ENCODE data around the gene TSHR.

The TSHR gene

DNA sequence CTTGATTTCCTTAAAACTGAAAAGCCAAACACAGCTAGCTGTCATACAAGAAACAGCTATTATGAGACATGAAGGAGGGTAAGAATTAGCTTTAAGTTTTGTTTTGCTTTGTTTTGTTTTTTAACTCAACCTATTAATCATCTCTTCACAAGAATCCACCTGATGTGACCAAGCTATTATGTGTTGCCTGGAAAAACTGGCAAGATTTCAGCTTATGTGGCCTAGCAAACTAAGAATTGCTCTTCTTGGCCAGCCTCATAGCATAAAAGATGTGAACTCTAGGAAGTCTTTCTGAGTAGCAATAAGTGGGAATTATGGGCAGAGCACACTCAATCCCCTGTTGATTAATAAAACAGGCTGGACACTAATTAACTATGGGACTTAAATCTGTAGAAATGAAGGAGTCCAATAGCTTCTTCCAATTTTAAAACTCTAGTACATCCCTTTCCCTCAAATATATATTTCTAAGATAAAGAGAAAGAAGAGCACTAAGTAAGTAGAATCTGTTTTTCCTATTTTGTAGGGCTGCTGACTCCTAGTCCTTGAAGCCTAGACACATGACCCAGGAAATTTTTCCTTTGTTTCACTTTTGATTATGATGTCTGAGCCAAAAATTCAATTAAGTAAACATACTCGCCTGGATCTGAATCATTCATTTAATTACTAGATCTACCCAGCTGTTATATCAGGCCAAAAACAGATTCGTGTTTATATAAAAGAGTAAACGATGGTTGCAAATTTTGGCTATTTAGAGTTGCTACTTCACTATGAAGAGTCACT, 189.6 kb downstream of the TSHR start:
- no peak overlapping the region for H2BK12ac ChIP-seq (ENCODE audit: low read length in 2 of 2)
- no peak overlapping the region for H3K4ac ChIP-seq (ENCODE audit: low read depth in 1 of 2, low read length in 2 of 2)
- no peak overlapping the region for H2BK5ac ChIP-seq (ENCODE audit: low read depth, low read length, poor library complexity, severe bottlenecking)
- H3K4me1 ChIP-seq (ENCODE audit: control insufficient read depth, insufficient read depth, low read depth, low read length) = no peaks in the 10 kb centered on the region
- no peak overlapping the region for H3K4me2 ChIP-seq (ENCODE audit: low read length, poor library complexity, severe bottlenecking)
- no peak overlapping the region for H2AK5ac ChIP-seq (ENCODE audit: low read length, severe bottlenecking)
- no peaks in the 10 kb centered on the region for H3K79me1 ChIP-seq (replicated peaks; ENCODE audit: low read length, poor library complexity, severe bottlenecking)
- H3K27ac ChIP-seq (ENCODE audit: low read length, poor library complexity, severe bottlenecking) = no peak overlapping the region
- H2AFZ ChIP-seq (ENCODE audit: low read depth, low read length) = no peak overlapping the region
- no peak overlapping the region for H2BK120ac ChIP-seq (ENCODE audit: low read depth, low read length)
- H3K9ac ChIP-seq (ENCODE audit: low read length) = no peak overlapping the region
- no peak overlapping the region for H4K91ac ChIP-seq (ENCODE audit: low read length)
- no peak overlapping the region for H2BK15ac ChIP-seq (ENCODE audit: low read depth, poor library complexity, severe bottlenecking)
- H3K4me3 ChIP-seq (ENCODE audit: insufficient read depth in 1 of 2, low read depth in 1 of 2, low read length in 2 of 2) = no peak overlapping the region
- no peak overlapping the region for H3K14ac ChIP-seq (ENCODE audit: low read length in 2 of 2)
- H3K18ac ChIP-seq (ENCODE audit: low read depth in 1 of 2, low read length in 2 of 2) = no peak overlapping the region
- H3K36me3 ChIP-seq (ENCODE audit: control insufficient read depth in 1 of 2, insufficient read depth in 2 of 2, low read depth in 1 of 2, low read length in 2 of 2) = no peaks in the 10 kb centered on the region
- no peaks in the 10 kb centered on the region for H3K9me3 ChIP-seq (ENCODE audit: control insufficient read depth, low read length)
- H4K8ac ChIP-seq (ENCODE audit: low read length) = no peak overlapping the region
- 94% methylated on average over 3 of the region's 3 CpGs for WGBS
- no peak for DNase-seq
- H3K27me3 ChIP-seq (ENCODE audit: control insufficient read depth in 1 of 2, insufficient read depth in 1 of 2, low read length in 2 of 2) = no peaks in the 10 kb centered on the region
- no peak overlapping the region for H3K23ac ChIP-seq (ENCODE audit: low read length in 2 of 2)

- Histone ChIP-seq H2BK15ac (ENCODE audit: low read depth, poor library complexity, severe bottlenecking) (no peak overlapping the region), H3K4me3 (ENCODE audit: insufficient read depth in 1 of 2, low read depth in 1 of 2, low read length in 2 of 2) (no peak overlapping the region)
- WGBS = 64% methylated on average over 2 of the region's 2 CpGs
Observed at GRCh38 chr14:81147140-81147897, 191.9 kb downstream of the TSHR start.

GRCh38 chr14:81148635-81149034, 193.2 kb downstream of the TSHR start:
- Histone ChIP-seq H3K4me2 (ENCODE audit: low read length, poor library complexity, severe bottlenecking) (no peak overlapping the region), H2BK12ac (ENCODE audit: low read length in 2 of 2) (no peak overlapping the region), H3K9me3 (ENCODE audit: control insufficient read depth, low read length) (no peaks in the 10 kb centered on the region), H3K4me3 (ENCODE audit: insufficient read depth in 1 of 2, low read depth in 1 of 2, low read length in 2 of 2) (no peak overlapping the region), H3K4me1 (ENCODE audit: control insufficient read depth, insufficient read depth, low read depth, low read length) (no peaks in the 10 kb centered on the region), H3K18ac (ENCODE audit: low read depth in 1 of 2, low read length in 2 of 2) (no peak overlapping the region), H2BK15ac (ENCODE audit: low read depth, poor library complexity, severe bottlenecking) (no peak overlapping the region), H2AK5ac (ENCODE audit: low read length, severe bottlenecking) (no peak overlapping the region), H3K79me1 (replicated peaks; ENCODE audit: low read length, poor library complexity, severe bottlenecking) (no peaks in the 10 kb centered on the region), H3K27me3 (ENCODE audit: control insufficient read depth in 1 of 2, insufficient read depth in 1 of 2, low read length in 2 of 2) (no peaks in the 10 kb centered on the region), H2BK5ac (ENCODE audit: low read depth, low read length, poor library complexity, severe bottlenecking) (no peak overlapping the region), H3K14ac (ENCODE audit: low read length in 2 of 2) (no peak overlapping the region), H3K36me3 (ENCODE audit: control insufficient read depth in 1 of 2, insufficient read depth in 2 of 2, low read depth in 1 of 2, low read length in 2 of 2) (no peaks in the 10 kb centered on the region), H4K91ac (ENCODE audit: low read length) (no peak overlapping the region), H3K23ac (ENCODE audit: low read length in 2 of 2) (no peak overlapping the region), H2AFZ (ENCODE audit: low read depth, low read length) (no peak overlapping the region), H2BK120ac (ENCODE audit: low read depth, low read length) (no peak overlapping the region), H3K27ac (ENCODE audit: low read length, poor library complexity, severe bottlenecking) (no peak overlapping the region), H3K9ac (ENCODE audit: low read length) (no peak overlapping the region), H3K4ac (ENCODE audit: low read depth in 1 of 2, low read length in 2 of 2) (no peak overlapping the region), H4K8ac (ENCODE audit: low read length) (no peak overlapping the region)
- no peak for DNase-seq
- WGBS = 75% methylated on average over 1 of the region's 4 CpGs

More at GRCh38 chr14:81147140-81147897, 191.9 kb downstream of the TSHR start:
- Histone ChIP-seq H3K4me2 (ENCODE audit: low read length, poor library complexity, severe bottlenecking) (no peak overlapping the region), H3K9me3 (ENCODE audit: control insufficient read depth, low read length) (no peaks in the 10 kb centered on the region), H3K23ac (ENCODE audit: low read length in 2 of 2) (no peak overlapping the region), H4K91ac (ENCODE audit: low read length) (no peak overlapping the region), H2BK12ac (ENCODE audit: low read length in 2 of 2) (no peak overlapping the region), H4K8ac (ENCODE audit: low read length) (no peak overlapping the region), H3K9ac (ENCODE audit: low read length) (no peak overlapping the region), H3K4ac (ENCODE audit: low read depth in 1 of 2, low read length in 2 of 2) (no peak overlapping the region), H3K27me3 (ENCODE audit: control insufficient read depth in 1 of 2, insufficient read depth in 1 of 2, low read length in 2 of 2) (no peaks in the 10 kb centered on the region), H3K36me3 (ENCODE audit: control insufficient read depth in 1 of 2, insufficient read depth in 2 of 2, low read depth in 1 of 2, low read length in 2 of 2) (no peaks in the 10 kb centered on the region), H2AK5ac (ENCODE audit: low read length, severe bottlenecking) (no peak overlapping the region), H2BK5ac (ENCODE audit: low read depth, low read length, poor library complexity, severe bottlenecking) (no peak overlapping the region), H3K79me1 (replicated peaks; ENCODE audit: low read length, poor library complexity, severe bottlenecking) (no peaks in the 10 kb centered on the region), H3K4me1 (ENCODE audit: control insufficient read depth, insufficient read depth, low read depth, low read length) (no peaks in the 10 kb centered on the region), H2AFZ (ENCODE audit: low read depth, low read length) (no peak overlapping the region), H2BK120ac (ENCODE audit: low read depth, low read length) (no peak overlapping the region), H3K27ac (ENCODE audit: low read length, poor library complexity, severe bottlenecking) (no peak overlapping the region), H3K18ac (ENCODE audit: low read depth in 1 of 2, low read length in 2 of 2) (no peak overlapping the region), H3K14ac (ENCODE audit: low read length in 2 of 2) (no peak overlapping the region)
- DNase-seq = no peak

GRCh38 chr14:81153187-81153586, 197.8 kb downstream of the TSHR start:
- no peak overlapping the region for H2BK15ac ChIP-seq (ENCODE audit: low read depth, poor library complexity, severe bottlenecking)
- no peaks in the 10 kb centered on the region for H3K36me3 ChIP-seq (ENCODE audit: control insufficient read depth in 1 of 2, insufficient read depth in 2 of 2, low read depth in 1 of 2, low read length in 2 of 2)
- no peak overlapping the region for H2BK12ac ChIP-seq (ENCODE audit: low read length in 2 of 2)
- no peak overlapping the region for H3K9ac ChIP-seq (ENCODE audit: low read length)
- H3K23ac ChIP-seq (ENCODE audit: low read length in 2 of 2) = no peak overlapping the region
- H3K27me3 ChIP-seq (ENCODE audit: control insufficient read depth in 1 of 2, insufficient read depth in 1 of 2, low read length in 2 of 2) = no peaks in the 10 kb centered on the region
- no peak overlapping the region for H4K8ac ChIP-seq (ENCODE audit: low read length)
- H3K4ac ChIP-seq (ENCODE audit: low read depth in 1 of 2, low read length in 2 of 2) = no peak overlapping the region
- H3K4me3 ChIP-seq (ENCODE audit: insufficient read depth in 1 of 2, low read depth in 1 of 2, low read length in 2 of 2) = no peak overlapping the region
- H3K4me1 ChIP-seq (ENCODE audit: control insufficient read depth, insufficient read depth, low read depth, low read length) = no peaks in the 10 kb centered on the region
- H3K14ac ChIP-seq (ENCODE audit: low read length in 2 of 2) = no peak overlapping the region
- H3K4me2 ChIP-seq (ENCODE audit: low read length, poor library complexity, severe bottlenecking) = no peak overlapping the region
- no peak overlapping the region for H3K18ac ChIP-seq (ENCODE audit: low read depth in 1 of 2, low read length in 2 of 2)
- no peaks in the 10 kb centered on the region for H3K79me1 ChIP-seq (replicated peaks; ENCODE audit: low read length, poor library complexity, severe bottlenecking)
- H2BK5ac ChIP-seq (ENCODE audit: low read depth, low read length, poor library complexity, severe bottlenecking) = no peak overlapping the region
- DNase-seq = no peak
- 67% methylated on average over 1 of the region's 1 CpG for WGBS
- H2BK120ac ChIP-seq (ENCODE audit: low read depth, low read length) = no peak overlapping the region
- H3K27ac ChIP-seq (ENCODE audit: low read length, poor library complexity, severe bottlenecking) = no peak overlapping the region
- no peaks in the 10 kb centered on the region for H3K9me3 ChIP-seq (ENCODE audit: control insufficient read depth, low read length)
- no peak overlapping the region for H4K91ac ChIP-seq (ENCODE audit: low read length)
- H2AFZ ChIP-seq (ENCODE audit: low read depth, low read length) = no peak overlapping the region
- H2AK5ac ChIP-seq (ENCODE audit: low read length, severe bottlenecking) = no peak overlapping the region

Measured in mesenchymal stem cell (in vitro differentiated cells and primary cell).